ENCODE measurements around the gene CAMKMT. TPM values are rescaled to one million over a fixed set of nuclear protein-coding genes. Genes with fewer than 3 reads are reported as not detected.

CAMKMT gene
- total and polyA plus RNA-seq, 9 of the 15 experiments (the other 6 are each of a cell fraction or from before 2014, with no cell fraction given), result 1.6 to 15.3 (median 7.4) TPM

DNA sequence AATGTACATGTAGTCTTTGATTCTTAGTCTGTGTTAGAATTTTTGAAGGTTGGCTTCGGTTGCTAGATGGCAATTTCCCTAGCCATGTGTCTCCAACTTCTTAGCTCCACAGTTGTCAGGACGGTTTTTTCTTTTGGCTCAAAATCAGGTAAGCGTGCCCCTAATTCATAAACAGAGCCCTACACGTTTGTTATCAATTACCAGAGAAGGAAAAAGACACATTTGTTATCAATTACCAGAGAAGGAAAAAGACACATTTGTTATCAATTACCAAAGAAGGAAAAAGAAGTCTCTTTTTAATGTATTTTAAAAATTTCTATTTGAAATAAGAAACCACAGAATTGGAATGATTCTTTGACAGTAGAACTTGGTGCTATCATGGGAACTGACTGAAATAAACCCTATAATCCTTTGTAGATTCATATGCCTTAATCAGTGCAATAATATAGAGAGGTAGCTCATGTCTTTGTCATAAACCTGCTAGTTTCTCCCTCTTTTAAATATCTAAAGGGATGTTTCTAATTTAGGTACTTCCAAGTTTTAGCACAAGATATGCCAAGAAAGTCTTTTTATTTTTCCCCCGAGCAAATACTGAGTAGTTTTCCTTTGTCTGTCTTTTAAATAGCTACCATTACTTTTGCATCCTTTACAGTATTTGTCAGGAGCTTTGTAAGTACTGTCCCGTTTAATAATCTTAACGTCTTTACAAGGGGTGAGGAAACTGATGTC is 35.9 kb downstream of the CAMKMT start:
- Histone ChIP-seq H3K27ac (ENCODE audit: extremely low read depth, low read depth, low read length) (no peak overlapping the region), H2AFZ (ENCODE audit: low read depth, low read length) (no peak overlapping the region), H3K36me3 (ENCODE audit: control insufficient read depth, insufficient read depth, low read length) (no peaks in the 10 kb centered on the region), H4K20me1 (replicated peaks; ENCODE audit: control insufficient read depth, insufficient read depth, low read length) (no peaks in the 10 kb centered on the region), H3K9me3 (replicated peaks; ENCODE audit: control insufficient read depth, insufficient read depth, low read depth, low read length) (no peaks in the 10 kb centered on the region), H3K79me2 (ENCODE audit: control insufficient read depth, insufficient read depth, low read length) (no peaks in the 10 kb centered on the region), H3K27me3 (ENCODE audit: control insufficient read depth in 2 of 2, insufficient read depth in 2 of 2, low read length in 2 of 2) (no peaks in the 10 kb centered on the region), H3K9ac (ENCODE audit: insufficient read depth in 1 of 2, low read depth in 2 of 2, low read length in 2 of 2) (no peak overlapping the region), H3K4me3 (no peak overlapping the region), H3K4me1 (replicated peaks in 1 of 2; ENCODE audit: control insufficient read depth in 2 of 2, insufficient read depth in 2 of 2, low read length in 2 of 2) (no peaks in the 10 kb centered on the region), H3K9me1 (ENCODE audit: control insufficient read depth, insufficient read depth, low read length) (no peaks in the 10 kb centered on the region), H3K4me2 (ENCODE audit: insufficient read depth, low read length) (no peak overlapping the region)
- ATAC-seq, result no peak
- intact Hi-C loops (cut with micrococcal nuclease), result loop anchor here (5.0 kb wide), 1 partner anchor 575 kb away; no protein-coding TSS in a partner anchor
- POLR2A ChIA-PET, result interaction anchor here (1.2 kb wide), 1 partner anchor 9 kb away, joined by 3 read pairs; no protein-coding TSS in a partner anchor
- BruUV-seq (replicated peaks), result no TSS peak
- WGBS (ENCODE audit: insufficient coverage, low coverage, missing lambda C conversion rate), result 26% methylated on average over 7 of the region's 7 CpGs
- CTCF ChIA-PET (ENCODE audit: low intra/inter-chr PET ratio), result no interaction called here
- in situ Hi-C loops (cut with MboI), result no loop called here
- FAIRE-seq, result peak; percentile 32
- no peak for TF ChIP-seq CHD4 (IDR thresholded peaks at IDR 0.05; ENCODE audit: insufficient read depth, insufficient replicate concordance, low read depth, low read length, poor library complexity, severe bottlenecking)
- no peak for DNase-seq (ENCODE audit: extremely low read depth in 1 of 4, low spot score in 3 of 4)

DNA sequence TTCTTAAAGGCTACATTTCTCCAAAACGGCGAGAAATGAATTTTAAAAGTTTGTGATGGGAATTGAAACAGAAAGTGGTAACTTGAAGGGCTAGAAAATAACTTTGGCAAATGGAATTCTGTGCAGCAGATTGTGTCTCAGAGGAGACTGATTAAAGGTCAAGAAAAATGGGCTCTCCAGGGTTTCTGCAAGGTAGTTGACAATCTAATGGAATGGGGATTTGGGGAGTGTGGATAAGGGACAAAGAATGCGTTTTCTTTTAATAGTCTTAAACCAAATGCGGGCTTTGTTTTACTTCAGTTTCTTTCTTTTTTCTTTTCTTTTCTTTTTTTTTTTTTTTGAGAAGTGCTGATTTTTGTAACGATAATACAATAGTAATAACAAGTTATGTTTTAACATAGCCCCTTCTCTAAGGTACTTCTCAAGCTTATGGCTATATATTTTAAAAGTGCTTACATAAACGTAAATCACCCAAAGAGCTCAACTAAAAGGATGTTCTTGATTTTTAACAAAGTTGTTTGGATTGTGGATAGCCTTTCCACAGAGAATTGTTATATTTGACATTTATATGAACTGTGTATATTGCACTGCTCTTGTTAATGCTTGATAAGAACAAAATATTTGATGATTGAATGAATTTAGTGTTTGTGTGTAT is 36.6 kb downstream of the CAMKMT start:
- TF ChIP-seq BHLHE40 (IDR thresholded peaks at IDR 0.05; ENCODE audit: low read length) (no peak), ZNF316 (IDR thresholded peaks at IDR 0.05) (peak; percentile 39), C11orf30 (IDR thresholded peaks at IDR 0.05; ENCODE audit: low read depth) (peak; percentile 5; the same call in 1 of the 2 replicates)
- FAIRE-seq, result no peak
- H3K9me3 ChIP-seq (replicated peaks; ENCODE audit: control insufficient read depth, insufficient read depth, low read depth, low read length), result no peaks in the 10 kb centered on the region
- no peak overlapping the region for H3K27ac ChIP-seq (ENCODE audit: extremely low read depth, low read depth, low read length)
- 67% methylated on average over 6 of the region's 6 CpGs for WGBS (ENCODE audit: insufficient coverage, low coverage, missing lambda C conversion rate)
- H3K4me3 ChIP-seq, result no peak overlapping the region
- H3K4me2 ChIP-seq (ENCODE audit: insufficient read depth, low read length), result no peak overlapping the region
- H2AFZ ChIP-seq (ENCODE audit: low read depth, low read length), result no peak overlapping the region
- no peaks in the 10 kb centered on the region for H4K20me1 ChIP-seq (replicated peaks; ENCODE audit: control insufficient read depth, insufficient read depth, low read length)
- no peaks in the 10 kb centered on the region for H3K4me1 ChIP-seq (replicated peaks in 1 of 2; ENCODE audit: control insufficient read depth in 2 of 2, insufficient read depth in 2 of 2, low read length in 2 of 2)
- H3K79me2 ChIP-seq (ENCODE audit: control insufficient read depth, insufficient read depth, low read length), result no peaks in the 10 kb centered on the region
- CTCF ChIA-PET (ENCODE audit: low intra/inter-chr PET ratio), result no interaction called here
- in situ Hi-C loops (cut with MboI), result no loop called here
- no peak for ATAC-seq
- DNase-seq (ENCODE audit: extremely low read depth in 1 of 4, low spot score in 3 of 4), result no peak
- POLR2A ChIA-PET, result interaction anchor here (1.2 kb wide), 1 partner anchor 9 kb away, joined by 3 read pairs; no protein-coding TSS in a partner anchor
- intact Hi-C loops (cut with micrococcal nuclease), result loop anchor here (5.0 kb wide), 1 partner anchor 574 kb away; no protein-coding TSS in a partner anchor
- BruUV-seq (replicated peaks), result no TSS peak
- H3K27me3 ChIP-seq (ENCODE audit: control insufficient read depth in 2 of 2, insufficient read depth in 2 of 2, low read length in 2 of 2), result no peaks in the 10 kb centered on the region
- H3K9ac ChIP-seq (ENCODE audit: insufficient read depth in 1 of 2, low read depth in 2 of 2, low read length in 2 of 2), result no peak overlapping the region
- H3K36me3 ChIP-seq (ENCODE audit: control insufficient read depth, insufficient read depth, low read length), result no peaks in the 10 kb centered on the region
- no peaks in the 10 kb centered on the region for H3K9me1 ChIP-seq (ENCODE audit: control insufficient read depth, insufficient read depth, low read length)
